GM08714 (cell line): Measurements from ENCODE around the gene TEPSIN.

Source experiments
- H3K4me3 ChIP-seq: fragments of 200-500 bp; sonication (Bioruptor generic); 2 replicates; pipeline ENCODE4 v1.5.1; 2014; ENCODE audit warnings: mild to moderate bottlenecking, low read length, inconsistent platforms
- ZNF274 ChIP-seq: IDR thresholded peaks from 2 replicates; pipeline ENCODE4 v1.6.1; 2012; ENCODE audit warnings: mild to moderate bottlenecking, low read depth, low read length

TEPSIN gene

GRCh38 chr17:81202318-81202717 is 36.5 kb downstream of the TEPSIN start:
- no peak for TF ChIP-seq ZNF274
- no peak overlapping the region for H3K4me3 ChIP-seq

GRCh38 chr17:81200695-81201580 is 37.9 kb downstream of the TEPSIN start:
- TF ChIP-seq ZNF274: no peak
- H3K4me3 ChIP-seq: no peak overlapping the region

- H3K4me3 ChIP-seq: no peak overlapping the region
- TF ChIP-seq ZNF274: no peak
Observed at GRCh38 chr17:81200201-81200600, 38.7 kb downstream of the TEPSIN start.

GRCh38 chr17:81199482-81199830 is 39.4 kb downstream of the TEPSIN start:
- TF ChIP-seq ZNF274: no peak
- no peak overlapping the region for H3K4me3 ChIP-seq

- TF ChIP-seq ZNF274: no peak
- H3K4me3 ChIP-seq: no peak overlapping the region
Observed at GRCh38 chr17:81198826-81199481, 39.9 kb downstream of the TEPSIN start.

- no peak overlapping the region for H3K4me3 ChIP-seq
Observed at GRCh38 chr17:81197831-81198490, 40.9 kb downstream of the TEPSIN start.

GRCh38 chr17:81197409-81197795 is 41.5 kb downstream of the TEPSIN start:
- TF ChIP-seq ZNF274: no peak
- H3K4me3 ChIP-seq: no peak overlapping the region

More at GRCh38 chr17:81197831-81198490, 40.9 kb downstream of the TEPSIN start:
- no peak for TF ChIP-seq ZNF274

- TF ChIP-seq ZNF274: no peak
Observed at GRCh38 chr17:81196505-81197408, 42.1 kb downstream of the TEPSIN start.

GRCh38 chr17:81195941-81196495 is 42.8 kb downstream of the TEPSIN start:
- TF ChIP-seq ZNF274: no peak
- H3K4me3 ChIP-seq: no peak overlapping the region

More at GRCh38 chr17:81196505-81197408, 42.1 kb downstream of the TEPSIN start:
- H3K4me3 ChIP-seq: no peak overlapping the region

- TF ChIP-seq ZNF274: no peak
- no peak overlapping the region for H3K4me3 ChIP-seq
Observed at GRCh38 chr17:81194941-81195901, 43.6 kb downstream of the TEPSIN start.

- no peak overlapping the region for H3K4me3 ChIP-seq
- TF ChIP-seq ZNF274: no peak
Observed at GRCh38 chr17:81194225-81194760, 44.6 kb downstream of the TEPSIN start.
